HG03097 (cell line): Measurements from ENCODE around the gene ATR.
A peak's percentile ranks its signal among the peaks of the same experiment; 100 is the strongest.
"Not testable (repeated sequence)": the region's sequence is repeated elsewhere in the genome, so short reads cannot be mapped to it uniquely, and the experiment has no call there.

ENCODE experiments used
- ATAC-seq: cut with Tn5 transposase; IDR thresholded peaks from one replicate; pipeline ENCODE4 v1.9.1; 2021; ENCODE audit not compliant: unreplicated experiment, low FRiP score

The ATR gene

GRCh38 chr3:142459096-142459495 is 119.4 kb downstream of the ATR start:
- ATAC-seq, result no peak

GRCh38 chr3:142450881-142451280 is 127.7 kb downstream of the ATR start:
- ATAC-seq, result no peak

- ATAC-seq, result no peak
Measured at GRCh38 chr3:142450189-142450588, 128.3 kb downstream of the ATR start.

- ATAC-seq, result peak; percentile 80
Measured at GRCh38 chr3:142447852-142448823, 130.4 kb downstream of the ATR start, which contains the start of gene XRN1. TSS of gene XRN1 (minus strand) at chr3:142448037. CDS start at chr3:142447944, 93 bp downstream.

- peak; percentile 28 for ATAC-seq
Measured at GRCh38 chr3:142447301-142447851, 131.2 kb downstream of the ATR start.

- peak; percentile 45 for ATAC-seq
Measured at GRCh38 chr3:142445816-142446254, 132.7 kb downstream of the ATR start.

GRCh38 chr3:142444343-142444742 is 134.2 kb downstream of the ATR start:
- ATAC-seq, result no peak

- not testable (repeated sequence) for ATAC-seq
Measured at GRCh38 chr3:142443060-142443459, 135.5 kb downstream of the ATR start.

GRCh38 chr3:142439499-142440220 is 138.9 kb downstream of the ATR start:
- not testable (repeated sequence) for ATAC-seq

GRCh38 chr3:142438096-142438495 is 140.4 kb downstream of the ATR start:
- not testable (repeated sequence) for ATAC-seq

GRCh38 chr3:142436951-142437585 is 141.5 kb downstream of the ATR start:
- no peak for ATAC-seq

- ATAC-seq, result no peak
Measured at GRCh38 chr3:142434503-142434902, 144.0 kb downstream of the ATR start.

- ATAC-seq, result peak; percentile 75
Measured at GRCh38 chr3:142433110-142433509, 145.4 kb downstream of the ATR start.

GRCh38 chr3:142429582-142429981 is 149.0 kb downstream of the ATR start:
- no peak for ATAC-seq

GRCh38 chr3:142424754-142425153 is 153.8 kb downstream of the ATR start:
- ATAC-seq, result no peak

- ATAC-seq, result no peak
Measured at GRCh38 chr3:142418926-142419592, 159.5 kb downstream of the ATR start.

- ATAC-seq, result no peak
Measured at GRCh38 chr3:142417302-142417701, 161.2 kb downstream of the ATR start.

- not testable (repeated sequence) for ATAC-seq
Measured at GRCh38 chr3:142400537-142400936, 178.0 kb downstream of the ATR start.
